SU-DHL-6 (cell line): ENCODE measurements around the gene PFN1.

Experiments
- CTCF ChIP-seq: fragments of 200-600 bp; sonication (generic); IDR thresholded peaks from one replicate; pipeline ENCODE4 v1.5.1; 2017; ENCODE audit warnings: antibody characterized with exemption, mild to moderate bottlenecking, low read length, moderate library complexity; ENCODE audit not compliant: insufficient read depth, poor library complexity, severe bottlenecking
- EZH2phosphoT487 ChIP-seq: fragments of 200-600 bp; sonication (generic), shearing (Covaris generic); conservative IDR thresholded peaks from 2 replicates; pipeline ENCODE4 v1.6.1; 2018; ENCODE audit warnings: mild to moderate bottlenecking, antibody characterized with exemption, low read length, moderate library complexity, mixed read lengths

- TF ChIP-seq CTCF (no peak), EZH2phosphoT487 (no peak)
Measured at GRCh38 chr17:4896332-4897197, 51.8 kb downstream of the PFN1 start.
